Fibroblast of lung (primary cell): ENCODE results near the gene ZFYVE28. TPM values are rescaled to one million over a fixed set of nuclear protein-coding genes. Genes with fewer than 3 reads are reported as not detected.

Experiments
- DNase-seq, 2 donors: peaks; one replicate each; pipeline versions ENCODE4 v3.0.0 to v3.0.0-alpha.2; 2010; ENCODE audit warnings: low read depth in 2 of 2
- H2AFZ ChIP-seq: 2 replicates; pipeline ENCODE4 v1.5.1; 2012; ENCODE audit warnings: low read length, control low read depth, inconsistent platforms
- H3K27ac ChIP-seq: 2 replicates; pipeline ENCODE4 v1.5.1; 2011; ENCODE audit warnings: low read length, control low read depth; ENCODE audit not compliant: insufficient read depth
- H3K27me3 ChIP-seq: 2 replicates; pipeline ENCODE4 v1.5.1; 2011; ENCODE audit warnings: mild to moderate bottlenecking, low read length; ENCODE audit not compliant: control insufficient read depth, insufficient read depth
- H3K36me3 ChIP-seq: 2 replicates; pipeline ENCODE4 v1.5.1; 2011; ENCODE audit warnings: low read length; ENCODE audit not compliant: control insufficient read depth, insufficient read depth
- H3K4me1 ChIP-seq: 2 replicates; pipeline ENCODE4 v1.5.1; 2011; ENCODE audit warnings: low read length; ENCODE audit not compliant: control insufficient read depth, insufficient read depth; ENCODE audit errors: extremely low read depth
- H3K4me2 ChIP-seq: 2 replicates; pipeline ENCODE4 v1.5.1; 2011; ENCODE audit warnings: low read length, control low read depth; ENCODE audit not compliant: insufficient read depth; ENCODE audit errors: extremely low read depth
- H3K4me3 ChIP-seq, 4 experiments: fragments of 200-600 bp in 1 of 4; sonication (generic) in 1 of 4; replicated peaks in 1 of 4; 2 replicates each; pipeline ENCODE4 v1.5.1; 2011 to 2016; ENCODE audit warnings: low read length in 4 of 4, low read depth in 3 of 4, mild to moderate bottlenecking in 3 of 4, control low read depth in 2 of 4, inconsistent platforms in 1 of 4, mixed read lengths in 1 of 4; ENCODE audit not compliant: insufficient read depth in 1 of 4; ENCODE audit errors: control extremely low read depth in 1 of 4
- H3K79me2 ChIP-seq: 2 replicates; pipeline ENCODE4 v1.5.1; 2012; ENCODE audit warnings: mild to moderate bottlenecking, low read length, inconsistent platforms; ENCODE audit not compliant: control insufficient read depth, insufficient read depth
- H3K9ac ChIP-seq: 2 replicates; pipeline ENCODE4 v1.5.1; 2011; ENCODE audit warnings: mild to moderate bottlenecking, low read length, control low read depth; ENCODE audit not compliant: insufficient read depth
- H3K9me3 ChIP-seq: 2 replicates; pipeline ENCODE4 v1.5.1; 2012; ENCODE audit warnings: low read depth, low read length; ENCODE audit not compliant: control insufficient read depth, insufficient read depth
- H4K20me1 ChIP-seq: 2 replicates; pipeline ENCODE4 v1.5.1; 2011; ENCODE audit warnings: low read length; ENCODE audit not compliant: control insufficient read depth, insufficient read depth; ENCODE audit errors: extremely low read depth
- CTCF ChIP-seq, 2 donors: IDR thresholded peaks in 1 of 2; conservative IDR thresholded peaks in 1 of 2; 1 replicate in 1 of 2; 2 replicates in 1 of 2; pipeline ENCODE4 v1.5.1; 2011 to 2012; ENCODE audit warnings: low read length in 2 of 2, control low read depth in 1 of 2, inconsistent platforms in 1 of 2, low read depth in 1 of 2, mild to moderate bottlenecking in 1 of 2
- EZH2 ChIP-seq: IDR thresholded peaks from 2 replicates; pipeline ENCODE4 v1.5.1; 2012; ENCODE audit warnings: low read length, control low read depth, mild to moderate bottlenecking; ENCODE audit errors: missing control alignments
- polyA plus RNA-seq, 2 donors: library from polyadenylated mRNA; depleted of rRNA in 1 of 2; stranded (reverse) in 1 of 2; unstranded in 1 of 2; fragments of >200 nt; gene quantifications; 2 replicates each; pipeline ENCODE4 v1.2.1, GENCODE V29; 2011 to 2012; ENCODE audit warnings: missing spikeins in 1 of 2
- total RNA-seq: library from RNA; depleted of rRNA; stranded (reverse); fragments of >200 nt; gene quantifications from 2 replicates; pipeline ENCODE4 v1.2.1, GENCODE V29; 2014

ZFYVE28 gene
- total and polyA plus RNA-seq, 2 donors (not counting 1 experiment from before 2014, with no cell fraction given): 2.4 to 11.6 TPM

- no peak overlapping the region for H3K4me2 ChIP-seq
- TF ChIP-seq CTCF (conservative IDR thresholded peaks at IDR 0.05 in 1 of 2, IDR thresholded peaks at IDR 0.05 in 1 of 2; ENCODE audit: low read depth in 1 of 2, low read length in 2 of 2) (no peak), EZH2 (no peak)
- no peak overlapping the region for H3K4me3 ChIP-seq
- DNase-seq: no peak
- H3K4me1 ChIP-seq: peaks cover 2% of the 10 kb centered on the region
- no peaks in the 10 kb centered on the region for H3K9me3 ChIP-seq
- H4K20me1 ChIP-seq: no peaks in the 10 kb centered on the region
- H3K79me2 ChIP-seq: no peaks in the 10 kb centered on the region
- H3K36me3 ChIP-seq: peaks cover 18% of the 10 kb centered on the region
- H3K27ac ChIP-seq: no peak overlapping the region
- no peak overlapping the region for H2AFZ ChIP-seq
- no peak overlapping the region for H3K9ac ChIP-seq
- no peaks in the 10 kb centered on the region for H3K27me3 ChIP-seq
These were observed 171.1 kb downstream of the ZFYVE28 start for GRCh38 chr4:2247128-2248043.

GRCh38 chr4:2246384-2247127, 171.9 kb downstream of the ZFYVE28 start:
- no peak overlapping the region for H3K4me3 ChIP-seq
- no peak overlapping the region for H3K27ac ChIP-seq
- no peaks in the 10 kb centered on the region for H3K9me3 ChIP-seq
- TF ChIP-seq EZH2 (no peak), CTCF (conservative IDR thresholded peaks at IDR 0.05 in 1 of 2, IDR thresholded peaks at IDR 0.05 in 1 of 2; ENCODE audit: low read depth in 1 of 2, low read length in 2 of 2) (no peak)
- H3K36me3 ChIP-seq: peaks cover 14% of the 10 kb centered on the region
- no peak overlapping the region for H2AFZ ChIP-seq
- H3K4me1 ChIP-seq: peaks cover 2% of the 10 kb centered on the region
- no peaks in the 10 kb centered on the region for H3K27me3 ChIP-seq
- no peak for DNase-seq
- no peak overlapping the region for H3K4me2 ChIP-seq
- H3K79me2 ChIP-seq: peaks cover 1% of the 10 kb centered on the region
- no peak overlapping the region for H3K9ac ChIP-seq
- H4K20me1 ChIP-seq: no peaks in the 10 kb centered on the region

GRCh38 chr4:2245787-2246275, 172.6 kb downstream of the ZFYVE28 start:
- no peak overlapping the region for H3K4me2 ChIP-seq
- H3K4me1 ChIP-seq: peaks cover 2% of the 10 kb centered on the region
- no peak overlapping the region for H3K4me3 ChIP-seq
- peaks cover 14% of the 10 kb centered on the region for H3K36me3 ChIP-seq
- H3K27ac ChIP-seq: no peak overlapping the region
- no peak for DNase-seq
- no peaks in the 10 kb centered on the region for H3K27me3 ChIP-seq
- no peak overlapping the region for H2AFZ ChIP-seq
- H3K9ac ChIP-seq: no peak overlapping the region
- TF ChIP-seq EZH2: no peak
- TF ChIP-seq CTCF (conservative IDR thresholded peaks at IDR 0.05 in 1 of 2, IDR thresholded peaks at IDR 0.05 in 1 of 2; ENCODE audit: low read depth in 1 of 2, low read length in 2 of 2): no peak
- peaks cover 9% of the 10 kb centered on the region for H3K79me2 ChIP-seq
- H4K20me1 ChIP-seq: no peaks in the 10 kb centered on the region
- H3K9me3 ChIP-seq: no peaks in the 10 kb centered on the region
